CD14-positive monocyte (primary cell): ENCODE data around the gene MARVELD1. TPM values are rescaled to one million over a fixed set of nuclear protein-coding genes. Genes with fewer than 3 reads are reported as not detected.

Experiments
- DNase-seq, 3 donors: peaks; one replicate each; pipeline ENCODE4 v3.0.0-alpha.2; 2011 to 2022
- H2AFZ ChIP-seq: 2 replicates; pipeline ENCODE4 v1.6.0; 2012; ENCODE audit warnings: mild to moderate bottlenecking, low read depth, low read length, inconsistent platforms; ENCODE audit not compliant: insufficient read depth, poor library complexity, severe bottlenecking
- H3K27ac ChIP-seq, 2 donors: 1 replicate in 1 of 2; 2 replicates in 1 of 2; pipeline ENCODE4 v1.5.1; 2012 to 2013; ENCODE audit warnings: low read length in 2 of 2, control low read depth in 1 of 2, inconsistent platforms in 1 of 2, low read depth in 1 of 2, mild to moderate bottlenecking in 1 of 2
- H3K27me3 ChIP-seq, 2 donors: one replicate each; pipeline versions ENCODE4 v1.6.0 to v1.6.1; 2011 to 2013; ENCODE audit warnings: low read length in 2 of 2; ENCODE audit not compliant: control insufficient read depth in 2 of 2, insufficient read depth in 2 of 2
- H3K36me3 ChIP-seq, 2 donors: replicated peaks in 1 of 2; 1 replicate in 1 of 2; 2 replicates in 1 of 2; pipeline versions ENCODE4 v1.5.1 to v1.6.1; 2012 to 2013; ENCODE audit warnings: low read length in 2 of 2, control low read depth in 1 of 2, inconsistent platforms in 1 of 2, mild to moderate bottlenecking in 1 of 2; ENCODE audit not compliant: insufficient read depth in 2 of 2, control insufficient read depth in 1 of 2
- H3K4me1 ChIP-seq, 2 donors: 1 replicate in 1 of 2; 2 replicates in 1 of 2; pipeline versions ENCODE4 v1.5.1 to v1.6.1; 2012 to 2013; ENCODE audit warnings: low read length in 2 of 2, control low read depth in 1 of 2, inconsistent platforms in 1 of 2, mild to moderate bottlenecking in 1 of 2, moderate library complexity in 1 of 2; ENCODE audit not compliant: insufficient read depth in 2 of 2, control insufficient read depth in 1 of 2
- H3K4me2 ChIP-seq: replicated peaks from 2 replicates; pipeline ENCODE3; 2012; ENCODE audit warnings: low read length, moderate library complexity, mild to moderate bottlenecking; ENCODE audit not compliant: poor library complexity, severe bottlenecking; ENCODE audit errors: extremely low read depth
- H3K4me3 ChIP-seq, 3 experiments: fragments of 200-600 bp in 1 of 3; sonication (generic) in 1 of 3; replicated peaks in 1 of 3; 1 replicate in 2 of 3; 2 replicates in 1 of 3; pipeline ENCODE4 v1.5.1; 2011 to 2013; ENCODE audit warnings: low read length in 3 of 3, mild to moderate bottlenecking in 3 of 3, control low read depth in 2 of 3, low read depth in 2 of 3, inconsistent platforms in 1 of 3, moderate library complexity in 1 of 3
- H3K79me2 ChIP-seq: 2 replicates; pipeline ENCODE4 v1.6.0; 2012; ENCODE audit warnings: mild to moderate bottlenecking, control low read depth, inconsistent platforms, low read length, moderate library complexity; ENCODE audit not compliant: insufficient read depth
- H3K9ac ChIP-seq: 2 replicates; pipeline ENCODE4 v1.6.0; 2017; ENCODE audit warnings: low read length, mild to moderate bottlenecking; ENCODE audit not compliant: insufficient read depth, poor library complexity, severe bottlenecking
- H3K9me3 ChIP-seq, 2 donors: replicated peaks in 1 of 2; 1 replicate in 1 of 2; 2 replicates in 1 of 2; pipeline versions ENCODE4 v1.5.1 to v1.6.1; 2012 to 2013; ENCODE audit warnings: low read length in 2 of 2, control low read depth in 1 of 2; ENCODE audit not compliant: control insufficient read depth in 1 of 2, insufficient read depth in 1 of 2
- H4K20me1 ChIP-seq: 2 replicates; pipeline ENCODE4 v1.6.0; 2012; ENCODE audit warnings: mild to moderate bottlenecking, low read length, control low read depth, moderate library complexity; ENCODE audit not compliant: insufficient read depth
- H3K27ac Mint-ChIP-seq, 7 donors: one replicate each; pipeline ENCODE4 v1.8.0; 2020; ENCODE audit warnings: mild to moderate bottlenecking in 7 of 7, mixed read lengths in 7 of 7, moderate library complexity in 6 of 7, inconsistent platforms in 2 of 7
- H3K27me3 Mint-ChIP-seq, 3 donors: one replicate each; pipeline ENCODE4 v1.8.0; 2021 to 2022; ENCODE audit warnings: low read depth in 3 of 3, mild to moderate bottlenecking in 3 of 3, mixed read lengths in 3 of 3, moderate library complexity in 3 of 3, inconsistent platforms in 1 of 3
- H3K36me3 Mint-ChIP-seq, 2 donors: one replicate each; pipeline ENCODE4 v1.8.0; 2020; ENCODE audit warnings: mixed read lengths in 2 of 2, inconsistent platforms in 1 of 2, mild to moderate bottlenecking in 1 of 2
- H3K4me1 Mint-ChIP-seq: one replicate; pipeline ENCODE4 v1.8.0; 2020; ENCODE audit warnings: mild to moderate bottlenecking, mixed read lengths
- H3K4me3 Mint-ChIP-seq, 2 donors: one replicate each; pipeline ENCODE4 v1.8.0; 2020; ENCODE audit warnings: mild to moderate bottlenecking in 2 of 2, mixed read lengths in 2 of 2, moderate library complexity in 1 of 2
- H3K9me3 Mint-ChIP-seq, 7 donors: one replicate each; pipeline ENCODE4 v1.8.0; 2020 to 2022; ENCODE audit warnings: mixed read lengths in 7 of 7, mild to moderate bottlenecking in 6 of 7, moderate library complexity in 6 of 7, inconsistent platforms in 2 of 7
- CTCF ChIP-seq: fragments of 200-600 bp; IDR thresholded peaks from one replicate; pipeline ENCODE4 v1.8.0; 2022; ENCODE audit warnings: antibody characterized with exemption, mild to moderate bottlenecking
- WGBS: methylation state at CpG from one replicate; pipeline ENCODE4 v1.1.5; 2013; ENCODE audit warnings: missing lambda C conversion rate; ENCODE audit not compliant: insufficient coverage; 5-methylcytosine and 5-hydroxymethylcytosine counted together
- intact Hi-C, 2 donors: fragments of 100-400 bp; cut with micrococcal nuclease; formaldehyde crosslinking; loops; one replicate each; pipeline versions ENCODE4 v1.15.0 to v1.15.1; 2023
- polyA plus RNA-seq, 3 donors: library from polyadenylated mRNA; depleted of rRNA in 1 of 3; unstranded in 2 of 3; stranded (reverse) in 1 of 3; fragments of 300-500 nt in 2 of 3; fragments of >200 nt in 1 of 3; fragmentation: Illumina TruSeq in 2 of 3; gene quantifications; 1 replicate in 2 of 3; 2 replicates in 1 of 3; pipeline ENCODE4 v1.2.3, GENCODE V29; 2012 to 2021

The MARVELD1 gene
- polyA plus RNA-seq, 3 donors = 3.7 to 28.0 (median 9.2) TPM

- H3K27me3 Mint-ChIP-seq = no peaks in the 10 kb centered on the region
- 96% methylated on average over 4 of the region's 6 CpGs for WGBS
- no peak overlapping the region for H2AFZ ChIP-seq
Observed at GRCh38 chr10:97755718-97756117, 42.2 kb downstream of the MARVELD1 start.

GRCh38 chr10:97757471-97757870 is 43.9 kb downstream of the MARVELD1 start:
- H3K27me3 ChIP-seq = no peaks in the 10 kb centered on the region
- H3K9ac ChIP-seq = no peak overlapping the region
- no peak for DNase-seq
- no peak overlapping the region for H3K4me3 Mint-ChIP-seq
- H4K20me1 ChIP-seq = peaks cover 4% of the 10 kb centered on the region
- H3K4me1 Mint-ChIP-seq = no peaks in the 10 kb centered on the region
- peak overlapping the region in 1 of 7 donors; percentile 32 for H3K27ac Mint-ChIP-seq
- peaks cover 0 to 2% (median 0%) of the 10 kb centered on the region in 7 donors for H3K9me3 Mint-ChIP-seq
- no peaks in the 10 kb centered on the region for H3K79me2 ChIP-seq
- peaks cover 86 to 98% of the 10 kb centered on the region in 2 donors for H3K36me3 Mint-ChIP-seq
- H3K4me3 ChIP-seq = no peak overlapping the region
- no peak overlapping the region for H3K4me2 ChIP-seq
- H3K27ac ChIP-seq = no peak overlapping the region
- intact Hi-C loops = no loop called here
- H3K36me3 ChIP-seq = peaks cover 88 to 95% of the 10 kb centered on the region in 2 donors
- WGBS = 93% methylated on average over 2 of the region's 6 CpGs
- TF ChIP-seq CTCF = no peak
- no peaks in the 10 kb centered on the region for H3K4me1 ChIP-seq
- peaks cover 0 to 2% (median 0%) of the 10 kb centered on the region in 3 donors for H3K27me3 Mint-ChIP-seq
- no peaks in the 10 kb centered on the region for H3K9me3 ChIP-seq
- no peak overlapping the region for H2AFZ ChIP-seq

More at GRCh38 chr10:97755718-97756117, 42.2 kb downstream of the MARVELD1 start:
- no peak for TF ChIP-seq CTCF
- Histone ChIP-seq H3K9ac (no peak overlapping the region), H3K4me3 (no peak overlapping the region), H4K20me1 (peaks cover 4% of the 10 kb centered on the region), H3K27me3 (no peaks in the 10 kb centered on the region), H3K36me3 (peaks cover 91 to 95% of the 10 kb centered on the region in 2 donors), H3K27ac (no peak overlapping the region), H3K9me3 (no peaks in the 10 kb centered on the region), H3K4me2 (no peak overlapping the region), H3K79me2 (no peaks in the 10 kb centered on the region), H3K4me1 (no peaks in the 10 kb centered on the region)
- Mint-ChIP-seq H3K4me1 (no peaks in the 10 kb centered on the region), H3K4me3 (no peak overlapping the region), H3K27ac (no peak overlapping the region), H3K9me3 (peaks cover 0 to 2% (median 0%) of the 10 kb centered on the region in 7 donors), H3K36me3 (peaks cover 90 to 98% of the 10 kb centered on the region in 2 donors)
- no peak for DNase-seq
- intact Hi-C loops = no loop called here
